GM21528 (cell line): ENCODE results near the gene GOT2.
"Not testable (repeated sequence)": the region's sequence is repeated elsewhere in the genome, so short reads cannot be mapped to it uniquely, and the experiment has no call there.

Source experiments
- ATAC-seq: cut with Tn5 transposase; IDR thresholded peaks from one replicate; pipeline ENCODE4 v1.9.1; 2021; ENCODE audit warnings: mild to moderate bottlenecking, moderate library complexity; ENCODE audit not compliant: unreplicated experiment, low FRiP score

Gene GOT2

GRCh38 chr16:58733671-58734458 is at the start of gene GOT2:
Gene GOT2, minus strand, starts transcription at chr16:58734316. Its CDS starts 88 bp downstream, at chr16:58734228.
- ATAC-seq = peak; percentile 95

GRCh38 chr16:58779291-58779690 is 45.2 kb upstream of the GOT2 start:
- ATAC-seq = not testable (repeated sequence)

GRCh38 chr16:58773870-58774269 is 39.8 kb upstream of the GOT2 start:
- no peak for ATAC-seq

GRCh38 chr16:58768145-58768544 is 34.0 kb upstream of the GOT2 start:
- ATAC-seq = no peak

- ATAC-seq = no peak
Observed at GRCh38 chr16:58767581-58767980, 33.5 kb upstream of the GOT2 start.

- ATAC-seq = no peak
Observed at GRCh38 chr16:58756650-58757332, 22.7 kb upstream of the GOT2 start.

- peak; percentile 94 for ATAC-seq
Observed at GRCh38 chr16:58755989-58756649, 22.0 kb upstream of the GOT2 start.

- no peak for ATAC-seq
Observed at GRCh38 chr16:58753711-58754134, 19.6 kb upstream of the GOT2 start.

- ATAC-seq = no peak
Observed at GRCh38 chr16:58744497-58744896, 10.4 kb upstream of the GOT2 start.

- no peak for ATAC-seq
Observed at GRCh38 chr16:58741976-58742375, 7.9 kb upstream of the GOT2 start.

GRCh38 chr16:58741166-58741565 is 7.0 kb upstream of the GOT2 start:
- no peak for ATAC-seq

- no peak for ATAC-seq
Observed at GRCh38 chr16:58738672-58739296, 4.7 kb upstream of the GOT2 start.

GRCh38 chr16:58736341-58736740 is 2.2 kb upstream of the GOT2 start:
- not testable (repeated sequence) for ATAC-seq

GRCh38 chr16:58734459-58734787 is 307 bp upstream of the GOT2 start:
- ATAC-seq = no peak

- no peak for ATAC-seq
Observed at GRCh38 chr16:58733248-58733670, 857 bp downstream of the GOT2 start.

GRCh38 chr16:58732545-58733247 is 1.4 kb downstream of the GOT2 start:
- ATAC-seq = peak; percentile 34

- no peak for ATAC-seq
Observed at GRCh38 chr16:58730724-58731370, 3.3 kb downstream of the GOT2 start.

- no peak for ATAC-seq
Observed at GRCh38 chr16:58727796-58728568, 6.1 kb downstream of the GOT2 start.
